ENCODE measurements around the gene PCYT2. TPM values are rescaled to one million over a fixed set of nuclear protein-coding genes. Genes with fewer than 3 reads are reported as not detected.
"Not testable (repeated sequence)": the region's sequence is repeated elsewhere in the genome, so short reads cannot be mapped to it uniquely, and the experiment has no call there.

The PCYT2 gene
- total RNA-seq, 2 experiments from 2014 or later, result 18.7 to 18.9 TPM

DNA sequence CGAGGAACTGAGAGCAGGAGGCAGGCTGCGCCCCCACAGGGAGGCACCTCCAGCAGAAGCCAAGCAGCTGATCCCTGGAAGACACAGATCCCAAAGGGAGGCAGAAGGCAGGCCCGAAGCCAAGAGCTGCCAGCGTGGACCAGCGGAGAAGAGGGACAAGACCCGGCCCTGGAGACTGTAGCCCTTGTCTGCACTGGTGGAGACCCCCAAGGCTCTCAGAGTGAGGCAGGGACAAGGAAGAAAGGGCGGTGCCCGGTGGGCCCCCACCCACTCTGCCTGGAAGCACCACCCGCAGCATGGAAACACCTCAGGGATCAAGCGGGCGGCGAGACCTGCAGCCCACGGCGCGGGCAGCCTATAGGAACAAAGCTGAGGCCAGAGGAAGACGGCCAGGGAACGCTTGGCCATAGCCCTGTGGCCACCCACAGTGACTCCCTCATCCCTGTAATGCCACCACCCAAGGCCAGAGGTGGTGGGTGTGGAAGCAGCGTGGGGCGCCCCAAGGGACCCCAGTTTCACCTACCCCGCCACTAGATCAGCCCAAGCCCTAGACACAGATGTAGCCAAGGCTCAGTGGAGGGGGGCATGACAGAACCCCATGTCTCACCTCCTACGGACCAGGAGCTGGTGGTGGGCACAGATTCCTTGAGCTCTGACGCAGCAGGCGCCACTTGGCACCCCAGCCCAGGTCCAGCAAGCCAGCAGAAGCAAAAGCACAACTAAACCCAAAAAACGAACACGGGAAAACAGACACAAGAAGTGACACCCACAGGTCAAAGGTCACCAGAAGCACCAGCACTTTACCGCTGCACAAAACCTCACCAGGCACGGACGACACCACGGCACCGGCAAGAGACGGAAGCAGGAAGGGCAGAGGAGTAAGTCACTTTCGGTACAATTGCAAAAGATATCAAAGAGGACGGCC lies 9.7 kb upstream of the PCYT2 start:
- TF ChIP-seq, protein P1, sequence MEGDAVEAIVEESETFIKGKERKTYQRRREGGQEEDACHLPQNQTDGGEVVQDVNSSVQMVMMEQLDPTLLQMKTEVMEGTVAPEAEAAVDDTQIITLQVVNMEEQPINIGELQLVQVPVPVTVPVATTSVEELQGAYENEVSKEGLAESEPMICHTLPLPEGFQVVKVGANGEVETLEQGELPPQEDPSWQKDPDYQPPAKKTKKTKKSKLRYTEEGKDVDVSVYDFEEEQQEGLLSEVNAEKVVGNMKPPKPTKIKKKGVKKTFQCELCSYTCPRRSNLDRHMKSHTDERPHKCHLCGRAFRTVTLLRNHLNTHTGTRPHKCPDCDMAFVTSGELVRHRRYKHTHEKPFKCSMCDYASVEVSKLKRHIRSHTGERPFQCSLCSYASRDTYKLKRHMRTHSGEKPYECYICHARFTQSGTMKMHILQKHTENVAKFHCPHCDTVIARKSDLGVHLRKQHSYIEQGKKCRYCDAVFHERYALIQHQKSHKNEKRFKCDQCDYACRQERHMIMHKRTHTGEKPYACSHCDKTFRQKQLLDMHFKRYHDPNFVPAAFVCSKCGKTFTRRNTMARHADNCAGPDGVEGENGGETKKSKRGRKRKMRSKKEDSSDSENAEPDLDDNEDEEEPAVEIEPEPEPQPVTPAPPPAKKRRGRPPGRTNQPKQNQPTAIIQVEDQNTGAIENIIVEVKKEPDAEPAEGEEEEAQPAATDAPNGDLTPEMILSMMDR (IDR thresholded peaks at IDR 0.05), result no peak
- Histone ChIP-seq H3K4me3 (ENCODE audit: low read length) (no peak overlapping the region), H3K27me3 (ENCODE audit: control insufficient read depth in 1 of 2, insufficient read depth in 2 of 2, low read length in 2 of 2) (no peaks in the 10 kb centered on the region), H3K4me1 (ENCODE audit: insufficient read depth, low read length) (peaks cover 58% of the 10 kb centered on the region), H3K36me3 (ENCODE audit: insufficient read depth, low read length) (peaks cover 8% of the 10 kb centered on the region), H3K9me3 (ENCODE audit: control insufficient read depth in 1 of 2, insufficient read depth in 1 of 2, low read length in 2 of 2) (no peaks in the 10 kb centered on the region), H3K27ac (ENCODE audit: low read depth in 1 of 2, low read length in 2 of 2) (no peak overlapping the region)
- Mint-ChIP-seq H3K9me3 (no peaks in the 10 kb centered on the region), H3K27me3 (no peaks in the 10 kb centered on the region), H3K4me3 (peak overlapping the region; percentile 15), H3K4me1 (ENCODE audit: low read depth) (peaks cover 35% of the 10 kb centered on the region), H3K27ac (no peak overlapping the region), H3K36me3 (ENCODE audit: low read depth) (peaks cover 23% of the 10 kb centered on the region)
- intact Hi-C loops (cut with DNase I, micrococcal nuclease), result no loop called here
- DNase-seq (peak in 2 of 14 experiments; percentile 40 to 56), ATAC-seq (ENCODE audit: poor library complexity) (no peak)
- ChIA-PET CTCF (interaction anchor here (0.8 kb wide), 1 partner anchor 39 kb away, joined by 3 read pairs; no protein-coding TSS in a partner anchor), POLR2A (interaction anchor here (0.6 kb wide), 1 partner anchor 17 kb away, joined by 3 read pairs; no protein-coding TSS in a partner anchor)

DNA sequence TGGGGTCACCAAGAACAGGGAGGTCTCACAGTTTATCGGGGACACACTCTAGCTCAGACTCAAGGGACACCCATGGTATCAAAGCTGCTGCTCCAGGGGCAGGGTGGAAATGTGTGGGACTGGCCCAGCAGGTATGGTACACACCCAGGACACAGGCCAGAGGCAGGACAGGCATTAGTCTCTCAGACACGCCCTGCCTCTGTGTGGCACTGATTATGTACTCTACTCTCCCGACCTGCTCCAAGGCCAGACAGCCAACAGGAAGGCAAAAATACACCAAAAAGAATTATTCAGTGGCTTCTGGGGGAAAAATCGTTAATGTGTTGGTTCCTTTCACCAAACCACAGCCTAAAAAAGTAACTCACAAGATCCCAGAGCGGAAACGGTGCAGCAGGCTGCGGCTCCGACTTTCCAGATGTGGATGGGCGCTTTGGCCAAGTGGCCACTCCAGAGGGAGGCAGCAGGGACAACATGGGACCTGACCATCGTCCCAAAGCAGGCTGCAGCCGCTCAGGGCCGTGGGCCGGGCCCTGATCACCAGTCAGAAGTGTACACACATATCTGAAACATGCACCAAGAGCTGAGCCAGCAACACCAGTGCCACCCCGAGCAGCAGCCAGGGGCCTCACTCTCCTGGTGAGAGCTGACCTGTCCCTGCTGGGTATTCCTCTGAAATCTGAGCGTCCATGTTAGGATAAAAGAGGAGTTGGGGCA lies 7.8 kb upstream of the PCYT2 start:
- no peaks in the 10 kb centered on the region for H3K9me3 ChIP-seq (ENCODE audit: control insufficient read depth in 1 of 2, insufficient read depth in 1 of 2, low read length in 2 of 2)
- H3K36me3 Mint-ChIP-seq (ENCODE audit: low read depth), result peaks cover 37% of the 10 kb centered on the region
- intact Hi-C loops (cut with DNase I, micrococcal nuclease), result loop anchor here (1.0 to 5.0 kb wide), 2 partner anchors 58 to 87 kb away; partner anchors contain the start of gene MCRIP1 (in 1 of the 2)
- ATAC-seq (ENCODE audit: poor library complexity) (no peak), DNase-seq (no peak)
- no peaks in the 10 kb centered on the region for H3K27me3 ChIP-seq (ENCODE audit: control insufficient read depth in 1 of 2, insufficient read depth in 2 of 2, low read length in 2 of 2)
- no peaks in the 10 kb centered on the region for H3K27me3 Mint-ChIP-seq
- H3K27ac Mint-ChIP-seq, result peak overlapping the region; percentile 85
- H3K4me3 ChIP-seq (ENCODE audit: low read length), result no peak overlapping the region
- H3K4me1 ChIP-seq (ENCODE audit: insufficient read depth, low read length), result peaks cover 48% of the 10 kb centered on the region
- peak overlapping the region in 1 of 2 donors; percentile 1 for H3K27ac ChIP-seq (ENCODE audit: low read depth in 1 of 2, low read length in 2 of 2)
- TF ChIP-seq, protein P1 (IDR thresholded peaks at IDR 0.05), result no peak
- no peaks in the 10 kb centered on the region for H3K9me3 Mint-ChIP-seq
- H3K36me3 ChIP-seq (ENCODE audit: insufficient read depth, low read length), result peaks cover 27% of the 10 kb centered on the region
- H3K4me1 Mint-ChIP-seq (ENCODE audit: low read depth), result peaks cover 27% of the 10 kb centered on the region
- H3K4me3 Mint-ChIP-seq, result peak overlapping the region; percentile 66
- POLR2A ChIA-PET, result no interaction called here
- CTCF ChIA-PET, result no interaction called here

DNA sequence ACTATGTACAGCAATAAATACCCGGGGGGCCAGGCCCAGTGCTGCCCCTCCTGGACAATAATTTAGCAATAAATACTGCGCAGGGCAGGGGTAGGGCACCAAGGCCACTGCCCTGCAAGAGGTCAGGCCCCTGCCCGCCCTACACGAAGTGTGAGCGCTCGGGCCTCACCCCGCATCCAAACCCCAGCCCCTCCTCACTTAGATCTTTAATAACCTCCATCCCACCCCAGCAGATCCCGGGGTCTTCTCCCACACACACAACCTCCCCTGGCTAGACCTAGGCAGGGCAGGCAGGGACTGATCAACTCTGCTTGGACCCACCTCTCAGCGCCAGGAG lies 7.1 kb upstream of the PCYT2 start:
- H3K36me3 Mint-ChIP-seq (ENCODE audit: low read depth), result peaks cover 40% of the 10 kb centered on the region
- peak overlapping the region; percentile 85 for H3K27ac Mint-ChIP-seq
- intact Hi-C loops (cut with DNase I, micrococcal nuclease), result loop anchor here (1.0 to 5.0 kb wide), 2 partner anchors 57 to 86 kb away; partner anchors contain the start of gene MCRIP1 (in 1 of the 2)
- H3K27me3 Mint-ChIP-seq; H3K9me3 ChIP-seq (ENCODE audit: control insufficient read depth in 1 of 2, insufficient read depth in 1 of 2, low read length in 2 of 2); H3K9me3 Mint-ChIP-seq; H3K27me3 ChIP-seq (ENCODE audit: control insufficient read depth in 1 of 2, insufficient read depth in 2 of 2, low read length in 2 of 2); DNase-seq; CTCF ChIA-PET: not testable (repeated sequence)
- H3K4me3 Mint-ChIP-seq, result peak overlapping the region; percentile 97
- peaks cover 34% of the 10 kb centered on the region for H3K36me3 ChIP-seq (ENCODE audit: insufficient read depth, low read length)
- peak overlapping the region; percentile 71 for H3K4me3 ChIP-seq (ENCODE audit: low read length)
- ATAC-seq (ENCODE audit: poor library complexity), result peak; percentile 5
- peaks cover 26% of the 10 kb centered on the region for H3K4me1 Mint-ChIP-seq (ENCODE audit: low read depth)
- peak overlapping the region in 1 of 2 donors; percentile 23 for H3K27ac ChIP-seq (ENCODE audit: low read depth in 1 of 2, low read length in 2 of 2)
- H3K4me1 ChIP-seq (ENCODE audit: insufficient read depth, low read length), result peaks cover 41% of the 10 kb centered on the region
- POLR2A ChIA-PET, result interaction anchor here (3.0 kb wide), 1 partner anchor 9 kb away, joined by 26 read pairs; the partner anchor contains the start of gene MAFG

Measured in CD4-positive, alpha-beta T cell (primary cell).